ENCODE data around the gene USE1. TPM values are rescaled to one million over a fixed set of nuclear protein-coding genes. Genes with fewer than 3 reads are reported as not detected.

The USE1 gene
- total RNA-seq, 2 donors from 2014 or later = 11.5 to 13.7 TPM

DNA sequence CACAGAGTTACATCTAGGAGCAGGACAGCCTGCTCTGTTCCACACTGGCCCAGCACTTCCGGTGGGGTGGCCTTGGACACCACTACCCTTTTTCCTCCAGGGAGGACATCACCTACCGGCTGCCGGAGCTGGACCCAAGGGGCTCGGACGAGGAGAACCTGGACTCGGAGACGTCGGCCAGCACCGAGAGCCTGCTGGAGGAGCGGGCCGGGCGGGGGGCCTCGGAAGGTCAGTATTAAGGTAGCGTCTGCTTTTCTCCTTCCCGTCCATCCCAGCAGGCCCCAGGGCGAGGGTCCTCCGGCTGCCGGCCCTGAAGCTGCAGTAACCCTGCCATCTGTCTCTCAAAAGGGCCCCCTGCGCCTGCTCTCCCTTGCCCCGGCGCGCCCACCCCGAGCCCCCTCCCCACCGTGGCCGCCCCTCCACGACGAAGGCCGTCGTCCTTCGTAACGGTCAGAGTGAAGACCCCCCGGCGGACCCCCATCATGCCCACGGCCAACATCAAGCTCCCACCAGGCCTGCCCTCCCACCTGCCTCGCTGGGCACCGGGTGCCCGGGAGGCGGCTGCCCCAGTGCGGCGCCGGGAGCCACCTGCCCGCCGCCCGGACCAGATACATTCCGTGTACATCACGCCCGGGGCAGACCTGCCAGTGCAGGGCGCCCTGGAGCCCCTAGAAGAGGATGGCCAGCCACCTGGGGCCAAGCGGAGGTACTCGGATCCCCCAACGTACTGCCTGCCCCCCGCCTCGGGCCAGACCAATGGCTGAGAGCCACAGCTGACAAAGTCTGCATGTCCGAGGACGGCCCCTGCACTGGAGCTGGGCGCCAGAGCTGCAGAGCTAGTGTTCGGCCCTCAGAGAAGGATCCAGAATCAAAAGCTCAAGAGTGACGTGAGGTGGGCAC, 3.4 kb upstream of the USE1 start:
- peaks cover 22% of the 10 kb centered on the region for H3K36me3 ChIP-seq

DNA sequence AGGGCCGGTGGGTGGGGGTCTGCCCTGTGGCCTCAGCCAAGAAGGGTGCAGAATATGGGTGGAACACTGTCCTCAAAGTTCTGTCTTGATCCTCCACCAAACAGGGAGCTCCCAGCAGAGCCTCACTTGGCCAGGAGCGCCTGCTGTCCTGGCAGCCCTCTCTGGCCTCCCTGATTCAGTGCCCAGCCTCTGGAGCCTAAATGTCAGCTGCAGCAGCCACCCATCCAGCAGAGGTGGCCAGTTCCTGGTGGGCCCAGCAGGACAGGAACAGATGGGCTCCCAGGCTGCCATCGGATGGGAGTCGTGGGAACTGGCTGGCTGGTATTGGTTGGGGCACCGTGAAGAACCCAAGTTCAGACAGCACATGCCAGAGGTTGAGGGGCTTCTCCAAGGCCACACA, 1.8 kb upstream of the USE1 start:
- ATAC-seq (ENCODE audit: insufficient number of reproducible peaks, low FRiP score, low read depth) = no peak
- Histone ChIP-seq H3K27ac (no peak overlapping the region), H3K36me3 (peaks cover 29% of the 10 kb centered on the region), H3K9me3 (no peaks in the 10 kb centered on the region), H3K4me1 (ENCODE audit: control insufficient read depth in 1 of 2, low read depth in 2 of 2) (peaks cover 3 to 14% of the 10 kb centered on the region in 2 donors), H3K4me3 (no peak overlapping the region), H3K27me3 (replicated peaks; ENCODE audit: insufficient read depth) (no peaks in the 10 kb centered on the region)
- no peak for DNase-seq (ENCODE audit: low spot score)
- TF ChIP-seq, protein P1, sequence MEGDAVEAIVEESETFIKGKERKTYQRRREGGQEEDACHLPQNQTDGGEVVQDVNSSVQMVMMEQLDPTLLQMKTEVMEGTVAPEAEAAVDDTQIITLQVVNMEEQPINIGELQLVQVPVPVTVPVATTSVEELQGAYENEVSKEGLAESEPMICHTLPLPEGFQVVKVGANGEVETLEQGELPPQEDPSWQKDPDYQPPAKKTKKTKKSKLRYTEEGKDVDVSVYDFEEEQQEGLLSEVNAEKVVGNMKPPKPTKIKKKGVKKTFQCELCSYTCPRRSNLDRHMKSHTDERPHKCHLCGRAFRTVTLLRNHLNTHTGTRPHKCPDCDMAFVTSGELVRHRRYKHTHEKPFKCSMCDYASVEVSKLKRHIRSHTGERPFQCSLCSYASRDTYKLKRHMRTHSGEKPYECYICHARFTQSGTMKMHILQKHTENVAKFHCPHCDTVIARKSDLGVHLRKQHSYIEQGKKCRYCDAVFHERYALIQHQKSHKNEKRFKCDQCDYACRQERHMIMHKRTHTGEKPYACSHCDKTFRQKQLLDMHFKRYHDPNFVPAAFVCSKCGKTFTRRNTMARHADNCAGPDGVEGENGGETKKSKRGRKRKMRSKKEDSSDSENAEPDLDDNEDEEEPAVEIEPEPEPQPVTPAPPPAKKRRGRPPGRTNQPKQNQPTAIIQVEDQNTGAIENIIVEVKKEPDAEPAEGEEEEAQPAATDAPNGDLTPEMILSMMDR (IDR thresholded peaks at IDR 0.05) = no peak

More for the DNA sequence above, 3.4 kb upstream of the USE1 start:
- TF ChIP-seq, protein P1 (IDR thresholded peaks at IDR 0.05) = no peak
- H3K27me3 ChIP-seq (replicated peaks; ENCODE audit: insufficient read depth) = no peaks in the 10 kb centered on the region
- DNase-seq (ENCODE audit: low spot score) = no peak
- H3K4me1 ChIP-seq (ENCODE audit: control insufficient read depth in 1 of 2, low read depth in 2 of 2) = peaks cover 3 to 14% of the 10 kb centered on the region in 2 donors
- ATAC-seq (ENCODE audit: insufficient number of reproducible peaks, low FRiP score, low read depth) = no peak
- no peaks in the 10 kb centered on the region for H3K9me3 ChIP-seq
- no peak overlapping the region for H3K27ac ChIP-seq
- H3K4me3 ChIP-seq = no peak overlapping the region

- H3K4me3 ChIP-seq = peak overlapping the region; percentile 80
- TF ChIP-seq, protein P1 (IDR thresholded peaks at IDR 0.05) = no peak
- DNase-seq (ENCODE audit: low spot score) = no peak
- no peaks in the 10 kb centered on the region for H3K27me3 ChIP-seq (replicated peaks; ENCODE audit: insufficient read depth)
- H3K4me1 ChIP-seq (ENCODE audit: control insufficient read depth in 1 of 2, low read depth in 2 of 2) = peaks cover 3 to 14% of the 10 kb centered on the region in 2 donors
- H3K27ac ChIP-seq = peak overlapping the region; percentile 82 to 83
- no peaks in the 10 kb centered on the region for H3K9me3 ChIP-seq
- no peak for ATAC-seq (ENCODE audit: insufficient number of reproducible peaks, low FRiP score, low read depth)
- H3K36me3 ChIP-seq = peaks cover 24% of the 10 kb centered on the region
Measured at GRCh38 chr19:17214508-17215126, 540 bp upstream of the USE1 start.

- peaks cover 25% of the 10 kb centered on the region for H3K36me3 ChIP-seq
- no peak for DNase-seq (ENCODE audit: low spot score)
- H3K4me1 ChIP-seq (ENCODE audit: control insufficient read depth in 1 of 2, low read depth in 2 of 2) = peaks cover 3 to 21% of the 10 kb centered on the region in 2 donors
- H3K4me3 ChIP-seq = peak overlapping the region; percentile 80
- no peaks in the 10 kb centered on the region for H3K27me3 ChIP-seq (replicated peaks; ENCODE audit: insufficient read depth)
- H3K27ac ChIP-seq = peak overlapping the region in 1 of 2 donors; percentile 82
- TF ChIP-seq, protein P1 (IDR thresholded peaks at IDR 0.05) = no peak
- no peak for ATAC-seq (ENCODE audit: insufficient number of reproducible peaks, low FRiP score, low read depth)
- H3K9me3 ChIP-seq = no peaks in the 10 kb centered on the region
Measured at GRCh38 chr19:17216058-17216670, 1.0 kb downstream of the USE1 start.

DNA sequence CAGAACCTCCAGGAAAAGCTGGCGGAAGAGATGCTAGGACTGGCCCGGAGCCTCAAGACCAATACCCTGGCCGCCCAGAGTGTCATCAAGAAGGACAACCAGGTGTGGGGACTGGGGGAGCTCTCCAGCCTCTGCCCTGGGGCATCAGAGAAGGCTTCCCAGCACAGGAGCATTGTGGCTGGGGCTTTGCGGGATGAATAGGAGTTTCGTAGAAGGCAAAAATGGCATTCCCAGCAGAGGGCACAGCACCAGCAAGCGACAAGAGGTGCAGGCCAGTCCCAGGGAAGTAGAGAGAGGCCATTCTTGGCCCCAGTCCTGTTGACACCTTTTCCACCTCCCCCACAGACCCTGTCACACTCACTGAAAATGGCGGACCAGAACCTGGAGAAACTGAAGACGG, 4.1 kb downstream of the USE1 start:
- H3K9me3 ChIP-seq = no peaks in the 10 kb centered on the region
- H3K27ac ChIP-seq = no peak overlapping the region
- DNase-seq (ENCODE audit: low spot score) = no peak
- H3K36me3 ChIP-seq = peaks cover 19% of the 10 kb centered on the region
- no peak overlapping the region for H3K4me3 ChIP-seq
- ATAC-seq (ENCODE audit: insufficient number of reproducible peaks, low FRiP score, low read depth) = no peak
- TF ChIP-seq, protein P1 (IDR thresholded peaks at IDR 0.05) = no peak
- H3K4me1 ChIP-seq (ENCODE audit: control insufficient read depth in 1 of 2, low read depth in 2 of 2) = peaks cover 3 to 21% of the 10 kb centered on the region in 2 donors
- H3K27me3 ChIP-seq (replicated peaks; ENCODE audit: insufficient read depth) = no peaks in the 10 kb centered on the region
